ENCODE measurements around the gene TTC21A.
A peak's percentile ranks its signal among the peaks of the same experiment; 100 is the strongest.

The TTC21A gene

GRCh38 chr3:39095778-39096177 lies 11.7 kb upstream of the TTC21A start:
- FAIRE-seq (no peak), DNase-seq (ENCODE audit: insufficient read length, low spot score) (no peak)
- TF ChIP-seq SPI1 (IDR thresholded peaks at IDR 0.05; ENCODE audit: low read depth, low read length): no peak

- no peak for TF ChIP-seq POU2F2 (IDR thresholded peaks at IDR 0.05; ENCODE audit: low read depth, low read length)
- no peak for TF ChIP-seq POLR2AphosphoS5 (IDR thresholded peaks at IDR 0.05; ENCODE audit: low read depth, low read length)
- no peak for TF ChIP-seq PAX5 (IDR thresholded peaks at IDR 0.05; ENCODE audit: insufficient read depth, low read length, severe bottlenecking)
- no peak for TF ChIP-seq POLR2A (IDR thresholded peaks at IDR 0.05; ENCODE audit: low read depth, low read length)
- no peak for TF ChIP-seq SPI1 (IDR thresholded peaks at IDR 0.05; ENCODE audit: low read depth, low read length)
- TF ChIP-seq TAF1 (IDR thresholded peaks at IDR 0.05; ENCODE audit: low read depth, low read length): no peak
- DNase-seq (ENCODE audit: insufficient read length, low spot score) (no peak), FAIRE-seq (no peak)
These were observed 10.7 kb upstream of the TTC21A start for GRCh38 chr3:39096775-39097174.

- TF ChIP-seq SPI1 (IDR thresholded peaks at IDR 0.05; ENCODE audit: low read depth, low read length): no peak
- 0 out of 2 replicates have a peak, but pooled peaks have one; percentile 26 for TF ChIP-seq POLR2A (IDR thresholded peaks at IDR 0.05; ENCODE audit: low read depth, low read length)
- TF ChIP-seq PAX5 (IDR thresholded peaks at IDR 0.05; ENCODE audit: insufficient read depth, low read length, severe bottlenecking): no peak
- TF ChIP-seq POLR2AphosphoS5 (IDR thresholded peaks at IDR 0.05; ENCODE audit: low read depth, low read length): no peak
- no peak for TF ChIP-seq POU2F2 (IDR thresholded peaks at IDR 0.05; ENCODE audit: low read depth, low read length)
- no peak for TF ChIP-seq TAF1 (IDR thresholded peaks at IDR 0.05; ENCODE audit: low read depth, low read length)
- DNase-seq (ENCODE audit: insufficient read length, low spot score) (no peak), FAIRE-seq (no peak)
These were observed 9.6 kb upstream of the TTC21A start for GRCh38 chr3:39097716-39098472.

GRCh38 chr3:39098473-39099000 lies 8.9 kb upstream of the TTC21A start:
- TF ChIP-seq POLR2AphosphoS5 (IDR thresholded peaks at IDR 0.05; ENCODE audit: low read depth, low read length) (no peak), TAF1 (IDR thresholded peaks at IDR 0.05; ENCODE audit: low read depth, low read length) (no peak)
- DNase-seq (ENCODE audit: insufficient read length, low spot score) (no peak), FAIRE-seq (no peak)

GRCh38 chr3:39099242-39099641 lies 8.2 kb upstream of the TTC21A start:
- DNase-seq (ENCODE audit: insufficient read length, low spot score) (no peak), FAIRE-seq (no peak)
- TF ChIP-seq POLR2A (IDR thresholded peaks at IDR 0.05; ENCODE audit: low read depth, low read length) (no peak), TAF1 (IDR thresholded peaks at IDR 0.05; ENCODE audit: low read depth, low read length) (no peak), PAX5 (IDR thresholded peaks at IDR 0.05; ENCODE audit: insufficient read depth, low read length, severe bottlenecking) (no peak), SPI1 (IDR thresholded peaks at IDR 0.05; ENCODE audit: low read depth, low read length) (no peak), POU2F2 (IDR thresholded peaks at IDR 0.05; ENCODE audit: low read depth, low read length) (no peak), POLR2AphosphoS5 (IDR thresholded peaks at IDR 0.05; ENCODE audit: low read depth, low read length) (no peak)

- no peak for TF ChIP-seq POLR2AphosphoS5 (IDR thresholded peaks at IDR 0.05; ENCODE audit: low read depth, low read length)
- TF ChIP-seq PAX5 (IDR thresholded peaks at IDR 0.05; ENCODE audit: insufficient read depth, low read length, severe bottlenecking): no peak
- TF ChIP-seq POLR2A (IDR thresholded peaks at IDR 0.05; ENCODE audit: low read depth, low read length): no peak
- no peak for TF ChIP-seq POU2F2 (IDR thresholded peaks at IDR 0.05; ENCODE audit: low read depth, low read length)
- no peak for TF ChIP-seq SPI1 (IDR thresholded peaks at IDR 0.05; ENCODE audit: low read depth, low read length)
- TF ChIP-seq TAF1 (IDR thresholded peaks at IDR 0.05; ENCODE audit: low read depth, low read length): no peak
- no peak for DNase-seq (ENCODE audit: insufficient read length, low spot score)
- no peak for FAIRE-seq
These were observed 7.6 kb upstream of the TTC21A start for GRCh38 chr3:39099738-39100499.

GRCh38 chr3:39100500-39100886 lies 7.0 kb upstream of the TTC21A start:
- DNase-seq (ENCODE audit: insufficient read length, low spot score) (no peak), FAIRE-seq (no peak)
- TF ChIP-seq POLR2A (IDR thresholded peaks at IDR 0.05; ENCODE audit: low read depth, low read length) (no peak), TAF1 (IDR thresholded peaks at IDR 0.05; ENCODE audit: low read depth, low read length) (no peak), PAX5 (IDR thresholded peaks at IDR 0.05; ENCODE audit: insufficient read depth, low read length, severe bottlenecking) (no peak), POLR2AphosphoS5 (IDR thresholded peaks at IDR 0.05; ENCODE audit: low read depth, low read length) (no peak), POU2F2 (IDR thresholded peaks at IDR 0.05; ENCODE audit: low read depth, low read length) (no peak), SPI1 (IDR thresholded peaks at IDR 0.05; ENCODE audit: low read depth, low read length) (no peak)

- peak; percentile 80 for FAIRE-seq
- TF ChIP-seq POU2F2 (IDR thresholded peaks at IDR 0.05; ENCODE audit: low read depth, low read length): no peak
- no peak for TF ChIP-seq PAX5 (IDR thresholded peaks at IDR 0.05; ENCODE audit: insufficient read depth, low read length, severe bottlenecking)
- peak; percentile 65 for DNase-seq (ENCODE audit: insufficient read length, low spot score)
These were observed 6.3 kb upstream of the TTC21A start for GRCh38 chr3:39101022-39101689.

GRCh38 chr3:39102504-39103323 lies 4.8 kb upstream of the TTC21A start:
- DNase-seq (ENCODE audit: insufficient read length, low spot score): no peak
- no peak for FAIRE-seq

More at GRCh38 chr3:39102504-39103323, 4.8 kb upstream of the TTC21A start:
- TF ChIP-seq POLR2A (IDR thresholded peaks at IDR 0.05; ENCODE audit: low read depth, low read length) (no peak), POU2F2 (IDR thresholded peaks at IDR 0.05; ENCODE audit: low read depth, low read length) (no peak), PAX5 (IDR thresholded peaks at IDR 0.05; ENCODE audit: insufficient read depth, low read length, severe bottlenecking) (no peak)

Data from GM12891 (cell line).